ENCODE measurements around the gene MYO1F.

DNA sequence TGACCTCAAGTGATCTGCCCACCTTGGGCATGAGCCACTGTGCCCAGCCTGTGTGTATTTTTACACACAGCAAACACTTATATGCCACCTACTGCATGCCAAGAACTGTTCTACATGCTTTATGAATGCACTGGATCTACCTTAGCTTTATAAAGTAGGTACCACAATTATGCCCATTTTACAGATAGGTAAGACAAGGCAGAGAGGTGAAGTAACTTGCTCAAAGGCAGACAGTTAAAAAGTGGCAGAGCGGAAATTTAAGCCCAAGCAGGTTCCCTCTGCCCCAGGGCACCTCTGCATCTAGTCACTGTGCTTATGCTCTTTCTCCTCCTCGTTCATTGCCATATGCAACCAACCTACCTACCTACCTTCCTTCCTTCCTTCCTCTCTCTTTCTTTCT, 22.8 kb upstream of the MYO1F start:
- TF ChIP-seq CTCF (IDR thresholded peaks at IDR 0.05) (no peak), RFX5 (IDR thresholded peaks at IDR 0.05) (no peak), EP300 (IDR thresholded peaks at IDR 0.05) (no peak), HDAC2 (IDR thresholded peaks at IDR 0.05) (no peak), POLR2A (IDR thresholded peaks at IDR 0.05; ENCODE audit: low read length) (no peak), CHD2 (IDR thresholded peaks at IDR 0.05; ENCODE audit: low read length, partially characterized antibody) (no peak), CBX2 (IDR thresholded peaks at IDR 0.05; ENCODE audit: borderline replicate concordance, low read depth) (no peak), JUN (IDR thresholded peaks at IDR 0.05) (no peak)
- TF ChIP-seq, protein P1, sequence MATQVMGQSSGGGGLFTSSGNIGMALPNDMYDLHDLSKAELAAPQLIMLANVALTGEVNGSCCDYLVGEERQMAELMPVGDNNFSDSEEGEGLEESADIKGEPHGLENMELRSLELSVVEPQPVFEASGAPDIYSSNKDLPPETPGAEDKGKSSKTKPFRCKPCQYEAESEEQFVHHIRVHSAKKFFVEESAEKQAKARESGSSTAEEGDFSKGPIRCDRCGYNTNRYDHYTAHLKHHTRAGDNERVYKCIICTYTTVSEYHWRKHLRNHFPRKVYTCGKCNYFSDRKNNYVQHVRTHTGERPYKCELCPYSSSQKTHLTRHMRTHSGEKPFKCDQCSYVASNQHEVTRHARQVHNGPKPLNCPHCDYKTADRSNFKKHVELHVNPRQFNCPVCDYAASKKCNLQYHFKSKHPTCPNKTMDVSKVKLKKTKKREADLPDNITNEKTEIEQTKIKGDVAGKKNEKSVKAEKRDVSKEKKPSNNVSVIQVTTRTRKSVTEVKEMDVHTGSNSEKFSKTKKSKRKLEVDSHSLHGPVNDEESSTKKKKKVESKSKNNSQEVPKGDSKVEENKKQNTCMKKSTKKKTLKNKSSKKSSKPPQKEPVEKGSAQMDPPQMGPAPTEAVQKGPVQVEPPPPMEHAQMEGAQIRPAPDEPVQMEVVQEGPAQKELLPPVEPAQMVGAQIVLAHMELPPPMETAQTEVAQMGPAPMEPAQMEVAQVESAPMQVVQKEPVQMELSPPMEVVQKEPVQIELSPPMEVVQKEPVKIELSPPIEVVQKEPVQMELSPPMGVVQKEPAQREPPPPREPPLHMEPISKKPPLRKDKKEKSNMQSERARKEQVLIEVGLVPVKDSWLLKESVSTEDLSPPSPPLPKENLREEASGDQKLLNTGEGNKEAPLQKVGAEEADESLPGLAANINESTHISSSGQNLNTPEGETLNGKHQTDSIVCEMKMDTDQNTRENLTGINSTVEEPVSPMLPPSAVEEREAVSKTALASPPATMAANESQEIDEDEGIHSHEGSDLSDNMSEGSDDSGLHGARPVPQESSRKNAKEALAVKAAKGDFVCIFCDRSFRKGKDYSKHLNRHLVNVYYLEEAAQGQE (IDR thresholded peaks at IDR 0.05): no peak

Measured in A549 (cell line).